ENCODE data around the gene RTP3. TPM values are rescaled to one million over a fixed set of nuclear protein-coding genes. Genes with fewer than 3 reads are reported as not detected.

The RTP3 gene
- total RNA-seq, 1 experiment from 2014 or later: not detected

GRCh38 chr3:46523556-46523955 lies 25.8 kb downstream of the RTP3 start:
- Histone ChIP-seq H3K27me3 (replicated peaks; ENCODE audit: control insufficient read depth, insufficient read depth, low read length) (no peaks in the 10 kb centered on the region), H3K36me3 (ENCODE audit: control insufficient read depth, insufficient read depth, low read length) (no peaks in the 10 kb centered on the region), H3K9me3 (no peaks in the 10 kb centered on the region), H3K4me3 (ENCODE audit: low read depth, low read length) (no peak overlapping the region), H3K4me1 (no peaks in the 10 kb centered on the region)
- Mint-ChIP-seq H3K9me3 (ENCODE audit: unreplicated experiment) (no peaks in the 10 kb centered on the region), H3K36me3 (ENCODE audit: insufficient read depth, unreplicated experiment) (no peaks in the 10 kb centered on the region), H3K4me3 (ENCODE audit: unreplicated experiment) (no peak overlapping the region), H3K27me3 (ENCODE audit: insufficient read depth, unreplicated experiment) (no peaks in the 10 kb centered on the region), H3K4me1 (ENCODE audit: low read depth, unreplicated experiment) (no peaks in the 10 kb centered on the region), H3K27ac (ENCODE audit: unreplicated experiment) (no peak overlapping the region)
- CTCF ChIA-PET: no interaction called here
- no peak for TF ChIP-seq CTCF (IDR thresholded peaks at IDR 0.05; ENCODE audit: insufficient read depth in 1 of 2, low read depth in 1 of 2, low read length in 1 of 2, severe bottlenecking in 1 of 2, unreplicated experiment in 1 of 2)
- intact Hi-C loops (cut with micrococcal nuclease; ENCODE audit: unreplicated experiment): no loop called here
- POLR2A ChIA-PET: no interaction called here
- BruUV-seq (replicated peaks): no TSS peak
- DNase-seq: no peak

- CTCF ChIA-PET: no interaction called here
- POLR2A ChIA-PET: no interaction called here
- Mint-ChIP-seq H3K4me1 (ENCODE audit: low read depth, unreplicated experiment) (no peaks in the 10 kb centered on the region), H3K9me3 (ENCODE audit: unreplicated experiment) (no peaks in the 10 kb centered on the region), H3K27me3 (ENCODE audit: insufficient read depth, unreplicated experiment) (no peaks in the 10 kb centered on the region), H3K36me3 (ENCODE audit: insufficient read depth, unreplicated experiment) (no peaks in the 10 kb centered on the region), H3K27ac (ENCODE audit: unreplicated experiment) (no peak overlapping the region), H3K4me3 (ENCODE audit: unreplicated experiment) (no peak overlapping the region)
- no peak for DNase-seq
- no peaks in the 10 kb centered on the region for H3K4me1 ChIP-seq
- no peaks in the 10 kb centered on the region for H3K27me3 ChIP-seq (replicated peaks; ENCODE audit: control insufficient read depth, insufficient read depth, low read length)
- no peak for TF ChIP-seq CTCF (IDR thresholded peaks at IDR 0.05; ENCODE audit: insufficient read depth in 1 of 2, low read depth in 1 of 2, low read length in 1 of 2, severe bottlenecking in 1 of 2, unreplicated experiment in 1 of 2)
- no TSS peak for BruUV-seq (replicated peaks)
- no peaks in the 10 kb centered on the region for H3K9me3 ChIP-seq
- intact Hi-C loops (cut with micrococcal nuclease; ENCODE audit: unreplicated experiment): no loop called here
- no peak overlapping the region for H3K4me3 ChIP-seq (ENCODE audit: low read depth, low read length)
- H3K36me3 ChIP-seq (ENCODE audit: control insufficient read depth, insufficient read depth, low read length): no peaks in the 10 kb centered on the region
Measured at GRCh38 chr3:46524008-46524407, 26.2 kb downstream of the RTP3 start.

- no peaks in the 10 kb centered on the region for H3K36me3 ChIP-seq (ENCODE audit: control insufficient read depth, insufficient read depth, low read length)
- Mint-ChIP-seq H3K27me3 (ENCODE audit: insufficient read depth, unreplicated experiment) (no peaks in the 10 kb centered on the region), H3K9me3 (ENCODE audit: unreplicated experiment) (no peaks in the 10 kb centered on the region), H3K36me3 (ENCODE audit: insufficient read depth, unreplicated experiment) (no peaks in the 10 kb centered on the region), H3K4me1 (ENCODE audit: low read depth, unreplicated experiment) (no peaks in the 10 kb centered on the region), H3K4me3 (ENCODE audit: unreplicated experiment) (no peak overlapping the region), H3K27ac (ENCODE audit: unreplicated experiment) (no peak overlapping the region)
- ChIA-PET POLR2A (no interaction called here), CTCF (interaction anchor here (0.8 kb wide), 1 partner anchor 15 kb away, joined by 3 read pairs; no protein-coding TSS in a partner anchor)
- H3K4me1 ChIP-seq: no peaks in the 10 kb centered on the region
- no peak overlapping the region for H3K4me3 ChIP-seq (ENCODE audit: low read depth, low read length)
- no peaks in the 10 kb centered on the region for H3K9me3 ChIP-seq
- no peak for TF ChIP-seq CTCF (IDR thresholded peaks at IDR 0.05; ENCODE audit: insufficient read depth in 1 of 2, low read depth in 1 of 2, low read length in 1 of 2, severe bottlenecking in 1 of 2, unreplicated experiment in 1 of 2)
- intact Hi-C loops (cut with micrococcal nuclease; ENCODE audit: unreplicated experiment): no loop called here
- BruUV-seq (replicated peaks): no TSS peak
- DNase-seq: no peak
- no peaks in the 10 kb centered on the region for H3K27me3 ChIP-seq (replicated peaks; ENCODE audit: control insufficient read depth, insufficient read depth, low read length)
Measured at GRCh38 chr3:46524832-46525231, 27.1 kb downstream of the RTP3 start.

All from Caco-2 (cell line).